KOPT-K1 (cell line): ENCODE results near the gene HTR3D.

ENCODE experiments used
- H3K27ac ChIP-seq: fragments of 200-600 bp; sonication (generic); 2 replicates; pipeline ENCODE4 v1.5.1; 2016; ENCODE audit warnings: antibody characterized with exemption, mild to moderate bottlenecking, low read depth, low read length; ENCODE audit not compliant: poor library complexity, severe bottlenecking
- H3K36me3 ChIP-seq: fragments of 200-600 bp; sonication (generic); 2 replicates; pipeline ENCODE4 v1.5.1; 2017; ENCODE audit warnings: antibody characterized with exemption, mild to moderate bottlenecking, low read length, moderate library complexity; ENCODE audit not compliant: insufficient read depth
- H3K9me3 ChIP-seq: fragments of 200-600 bp; sonication (generic); 2 replicates; pipeline ENCODE4 v1.5.1; 2017; ENCODE audit warnings: antibody characterized with exemption, low read length, mild to moderate bottlenecking; ENCODE audit not compliant: insufficient read depth, poor library complexity, severe bottlenecking

Gene HTR3D

GRCh38 chr3:184075901-184076300, 44.4 kb downstream of the HTR3D start:
- Histone ChIP-seq H3K9me3 (peaks cover 8% of the 10 kb centered on the region), H3K36me3 (no peaks in the 10 kb centered on the region), H3K27ac (no peak overlapping the region)

- Histone ChIP-seq H3K36me3 (no peaks in the 10 kb centered on the region), H3K27ac (no peak overlapping the region), H3K9me3 (no peaks in the 10 kb centered on the region)
These were observed 46.3 kb downstream of the HTR3D start for GRCh38 chr3:184077881-184078280.

- H3K27ac ChIP-seq = no peak overlapping the region
- H3K36me3 ChIP-seq = no peaks in the 10 kb centered on the region
- no peaks in the 10 kb centered on the region for H3K9me3 ChIP-seq
These were observed 47.3 kb downstream of the HTR3D start for GRCh38 chr3:184078851-184079250.

- no peaks in the 10 kb centered on the region for H3K36me3 ChIP-seq
- no peaks in the 10 kb centered on the region for H3K9me3 ChIP-seq
- H3K27ac ChIP-seq = no peak overlapping the region
These were observed 49.7 kb downstream of the HTR3D start for GRCh38 chr3:184081116-184081830.

GRCh38 chr3:184082034-184082433, 50.5 kb downstream of the HTR3D start:
- Histone ChIP-seq H3K36me3 (no peaks in the 10 kb centered on the region), H3K9me3 (no peaks in the 10 kb centered on the region), H3K27ac (no peak overlapping the region)

GRCh38 chr3:184082465-184082864, 50.9 kb downstream of the HTR3D start:
- Histone ChIP-seq H3K36me3 (no peaks in the 10 kb centered on the region), H3K9me3 (no peaks in the 10 kb centered on the region), H3K27ac (no peak overlapping the region)

GRCh38 chr3:184085389-184085852, 53.9 kb downstream of the HTR3D start:
- no peaks in the 10 kb centered on the region for H3K9me3 ChIP-seq
- H3K27ac ChIP-seq = no peak overlapping the region
- H3K36me3 ChIP-seq = no peaks in the 10 kb centered on the region
